Spleen (tissue), 11 donors: ENCODE data around the gene FTSJ3. TPM values are rescaled to one million over a fixed set of nuclear protein-coding genes. Genes with fewer than 3 reads are reported as not detected.

Experiments used
- DNase-seq: peaks from one replicate; pipeline ENCODE4 v3.0.0-alpha.2; 2020
- H3K27ac ChIP-seq, 8 donors: fragments of 200-600 bp; sonication (generic) in 7 of 8; 1 replicate in 4 of 8; 2 replicates in 4 of 8; pipeline versions ENCODE4 v1.5.0 to v1.8.0; 2016 to 2021; ENCODE audit warnings: inconsistent platforms in 4 of 8, mild to moderate bottlenecking in 4 of 8, moderate library complexity in 1 of 8
- H3K27me3 ChIP-seq, 7 donors: fragments of 200-600 bp; sonication (generic) in 6 of 7; replicated peaks in 1 of 7; 1 replicate in 4 of 7; 2 replicates in 3 of 7; pipeline versions ENCODE4 v1.5.0 to v1.8.0; 2016 to 2021; ENCODE audit warnings: inconsistent platforms in 3 of 7, mild to moderate bottlenecking in 1 of 7
- H3K36me3 ChIP-seq, 6 donors: fragments of 200-600 bp; sonication (generic) in 5 of 6; 1 replicate in 4 of 6; 2 replicates in 2 of 6; pipeline versions ENCODE4 v1.5.0 to v1.8.0; 2016 to 2021; ENCODE audit warnings: inconsistent platforms in 2 of 6
- H3K4me1 ChIP-seq, 6 donors: fragments of 200-600 bp; sonication (generic) in 5 of 6; 1 replicate in 3 of 6; 2 replicates in 3 of 6; pipeline versions ENCODE4 v1.5.0 to v1.8.0; 2016 to 2021; ENCODE audit warnings: inconsistent platforms in 3 of 6
- H3K4me3 ChIP-seq, 8 donors: fragments of 200-600 bp; sonication (generic) in 7 of 8; 1 replicate in 4 of 8; 2 replicates in 4 of 8; pipeline versions ENCODE4 v1.5.0 to v1.8.0; 2016 to 2021; ENCODE audit warnings: inconsistent platforms in 4 of 8, mild to moderate bottlenecking in 4 of 8, moderate library complexity in 2 of 8
- H3K9me3 ChIP-seq, 8 donors: fragments of 200-600 bp; sonication (generic) in 7 of 8; 1 replicate in 4 of 8; 2 replicates in 4 of 8; pipeline versions ENCODE4 v1.5.0 to v1.8.0; 2016 to 2021; ENCODE audit warnings: inconsistent platforms in 4 of 8
- POLR2A ChIP-seq, 3 donors: fragments of 450-650 bp; IDR thresholded peaks; one replicate each; pipeline ENCODE4 v1.5.1; 2017; ENCODE audit warnings: antibody characterized with exemption in 3 of 3, mild to moderate bottlenecking in 1 of 3
- POLR2AphosphoS5 ChIP-seq, 3 donors: sonication (generic); formaldehyde crosslinking; IDR thresholded peaks; one replicate each; pipeline ENCODE4 v1.5.1; 2017; ENCODE audit warnings: antibody characterized with exemption in 3 of 3
- WGBS, 5 donors: extraction: QIAGEN DNeasy Blood & Tissue Kit in 3 of 5; methylation state at CpG; one replicate each; pipeline versions ENCODE4 v1.1.5 to v1.1.7; 2013 to 2018; 5-methylcytosine and 5-hydroxymethylcytosine counted together
- intact Hi-C: fragments of 100-400 bp; cut with DNase I; formaldehyde crosslinking; loops from one replicate; pipeline ENCODE4 v1.15.0; 2023; ENCODE audit warnings: low total_unique reads
- polyA plus RNA-seq, 3 donors: library from polyadenylated mRNA; stranded (reverse); fragments of 200-250 nt; gene quantifications; one replicate each; pipeline ENCODE4 v1.2.1, GENCODE V29; 2013
- total RNA-seq, 7 donors: library from RNA; depleted of rRNA in 3 of 7; stranded (reverse); fragments of >200 nt in 3 of 7; fragmentation: NEBNext Ultra II Directional in 4 of 7; extraction: Animal tissue kit (Norgen Biotek cat#: 25700) in 4 of 7; gene quantifications; one replicate each; pipeline versions ENCODE4 v1.1.0 to v1.2.1, GENCODE V29; 2016 to 2021
- TF ChIP-seq, protein P1 (sequence below), 11 experiments: fragments of 200-600 bp in 7 of 11; fragments of 450-650 bp in 4 of 11; sonication (generic) in 4 of 11; IDR thresholded peaks in 8 of 11; conservative IDR thresholded peaks in 3 of 11; 1 replicate in 7 of 11; 2 replicates in 4 of 11; pipeline versions ENCODE4 v1.4.0 to v1.8.0; 2016 to 2021; ENCODE audit warnings: antibody characterized with exemption in 11 of 11, inconsistent platforms in 4 of 11, mild to moderate bottlenecking in 1 of 11
- donor health status: healthy with polysubstance abuse.
- donor health status: DM: no; HTN: no; CAD: no; lungs with moderate emphysema.
- donor health status: DM: no; HTN: no; CAD: no.
- donor health status: Bipolar disorder and iron deficiency.
- donor health status: healthy.
- donor health status: DM: no; HTN: no; CAD: no.
- donor health status: DM: yes; HTN: yes; CAD: no.

The FTSJ3 gene
- total and polyA plus RNA-seq, 10 donors, result 13.5 to 45.7 (median 33.1) TPM

- Histone ChIP-seq H3K27me3 (no peaks in the 10 kb centered on the region), H3K4me3 (no peak overlapping the region), H3K36me3 (peaks cover 7 to 96% (median 81%) of the 10 kb centered on the region in 6 donors), H3K4me1 (peaks cover 22 to 97% (median 57%) of the 10 kb centered on the region in 6 donors), H3K9me3 (no peaks in the 10 kb centered on the region), H3K27ac (peak overlapping the region in 3 of 8 donors; percentile 42 to 72 (median 59))
- TF ChIP-seq POLR2A (IDR thresholded peaks at IDR 0.05) (no peak), POLR2AphosphoS5 (IDR thresholded peaks at IDR 0.05) (peak; percentile 2 to 58 (median 18))
- TF ChIP-seq, protein P1, sequence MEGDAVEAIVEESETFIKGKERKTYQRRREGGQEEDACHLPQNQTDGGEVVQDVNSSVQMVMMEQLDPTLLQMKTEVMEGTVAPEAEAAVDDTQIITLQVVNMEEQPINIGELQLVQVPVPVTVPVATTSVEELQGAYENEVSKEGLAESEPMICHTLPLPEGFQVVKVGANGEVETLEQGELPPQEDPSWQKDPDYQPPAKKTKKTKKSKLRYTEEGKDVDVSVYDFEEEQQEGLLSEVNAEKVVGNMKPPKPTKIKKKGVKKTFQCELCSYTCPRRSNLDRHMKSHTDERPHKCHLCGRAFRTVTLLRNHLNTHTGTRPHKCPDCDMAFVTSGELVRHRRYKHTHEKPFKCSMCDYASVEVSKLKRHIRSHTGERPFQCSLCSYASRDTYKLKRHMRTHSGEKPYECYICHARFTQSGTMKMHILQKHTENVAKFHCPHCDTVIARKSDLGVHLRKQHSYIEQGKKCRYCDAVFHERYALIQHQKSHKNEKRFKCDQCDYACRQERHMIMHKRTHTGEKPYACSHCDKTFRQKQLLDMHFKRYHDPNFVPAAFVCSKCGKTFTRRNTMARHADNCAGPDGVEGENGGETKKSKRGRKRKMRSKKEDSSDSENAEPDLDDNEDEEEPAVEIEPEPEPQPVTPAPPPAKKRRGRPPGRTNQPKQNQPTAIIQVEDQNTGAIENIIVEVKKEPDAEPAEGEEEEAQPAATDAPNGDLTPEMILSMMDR (IDR thresholded peaks at IDR 0.05 in 8 of 11, conservative IDR thresholded peaks at IDR 0.05 in 3 of 11), result no peak
- intact Hi-C loops, result no loop called here
- 89 to 94% (median 92%) methylated on average over 15 of the region's 15 CpGs for WGBS, 5 donors
- DNase-seq, result no peak
Observed at GRCh38 chr17:63833741-63834373, 6.4 kb upstream of the FTSJ3 start.

- no peak overlapping the region for H3K4me3 ChIP-seq
- H3K36me3 ChIP-seq, result peaks cover 7 to 97% (median 81%) of the 10 kb centered on the region in 6 donors
- H3K9me3 ChIP-seq, result no peaks in the 10 kb centered on the region
- intact Hi-C loops, result no loop called here
- H3K27me3 ChIP-seq, result no peaks in the 10 kb centered on the region
- H3K4me1 ChIP-seq, result peaks cover 22 to 97% (median 57%) of the 10 kb centered on the region in 6 donors
- H3K27ac ChIP-seq, result peak overlapping the region in 1 of 8 donors; percentile 72
- no peak for DNase-seq
- TF ChIP-seq POLR2A (IDR thresholded peaks at IDR 0.05), result no peak
- TF ChIP-seq POLR2AphosphoS5 (IDR thresholded peaks at IDR 0.05), result peak in 2 of 3 donors; percentile 28 to 44
- TF ChIP-seq, protein P1 (IDR thresholded peaks at IDR 0.05 in 8 of 11, conservative IDR thresholded peaks at IDR 0.05 in 3 of 11), result no peak
- WGBS, 5 donors, result 84 to 89% (median 86%) methylated on average over 14 of the region's 14 CpGs
Observed at GRCh38 chr17:63833026-63833740, 5.7 kb upstream of the FTSJ3 start.

GRCh38 chr17:63832455-63832854, 5.0 kb upstream of the FTSJ3 start:
- Histone ChIP-seq H3K27ac (peak overlapping the region in 3 of 8 donors; percentile 44 to 72 (median 49)), H3K36me3 (peaks cover 7 to 90% (median 81%) of the 10 kb centered on the region in 6 donors), H3K4me3 (no peak overlapping the region), H3K9me3 (no peaks in the 10 kb centered on the region), H3K27me3 (no peaks in the 10 kb centered on the region), H3K4me1 (peaks cover 22 to 96% (median 54%) of the 10 kb centered on the region in 6 donors)
- 84 to 93% (median 87%) methylated on average over 2 of the region's 2 CpGs for WGBS, 5 donors
- TF ChIP-seq POLR2AphosphoS5 (IDR thresholded peaks at IDR 0.05) (no peak), POLR2A (IDR thresholded peaks at IDR 0.05) (no peak)
- TF ChIP-seq, protein P1 (IDR thresholded peaks at IDR 0.05 in 8 of 11, conservative IDR thresholded peaks at IDR 0.05 in 3 of 11), result no peak
- DNase-seq, result no peak
- intact Hi-C loops, result no loop called here

DNA sequence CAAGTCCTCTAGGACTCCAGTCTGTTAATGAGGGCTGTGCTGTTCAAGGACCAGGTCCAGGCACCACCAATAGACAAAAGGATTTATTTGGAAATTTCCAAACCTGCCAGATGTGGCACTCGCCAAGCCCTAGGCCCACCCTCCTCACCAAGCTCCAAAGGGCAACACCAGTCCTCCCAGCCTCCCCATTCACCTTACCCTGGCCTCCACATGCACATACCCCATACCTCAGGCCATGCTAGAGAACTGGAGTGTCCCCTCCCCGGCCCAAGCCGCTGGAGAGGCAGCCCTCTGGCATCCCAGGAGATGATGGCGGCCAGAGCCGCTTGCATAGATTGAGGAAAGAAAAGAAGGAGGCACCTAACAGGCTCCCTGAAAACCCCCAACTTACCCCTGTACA, 4.6 kb upstream of the FTSJ3 start:
- no peak for DNase-seq
- TF ChIP-seq POLR2A (IDR thresholded peaks at IDR 0.05), result no peak
- TF ChIP-seq POLR2AphosphoS5 (IDR thresholded peaks at IDR 0.05), result peak in 1 of 3 donors; percentile 49
- no peak overlapping the region for H3K4me3 ChIP-seq
- H3K27ac ChIP-seq, result peak overlapping the region in 4 of 8 donors; percentile 38 to 72 (median 46)
- H3K4me1 ChIP-seq, result peaks cover 22 to 92% (median 52%) of the 10 kb centered on the region in 6 donors
- WGBS, 5 donors, result 91 to 97% (median 94%) methylated on average over 5 of the region's 5 CpGs
- intact Hi-C loops, result no loop called here
- no peaks in the 10 kb centered on the region for H3K9me3 ChIP-seq
- peaks cover 7 to 85% (median 76%) of the 10 kb centered on the region in 6 donors for H3K36me3 ChIP-seq
- H3K27me3 ChIP-seq, result no peaks in the 10 kb centered on the region
